GM10266 (cell line): ENCODE data around the gene CSTB.

Experiments
- DNase-seq: peaks from one replicate; pipeline ENCODE4 v3.0.0; 2012; ENCODE audit errors: extremely low spot score
- TF ChIP-seq, protein P1 (sequence below): IDR thresholded peaks from 2 replicates; pipeline ENCODE4 v1.5.1; 2012; ENCODE audit warnings: mild to moderate bottlenecking, low read depth; ENCODE audit not compliant: control insufficient read depth, insufficient read depth; ENCODE audit errors: missing control alignments

Gene CSTB

DNA sequence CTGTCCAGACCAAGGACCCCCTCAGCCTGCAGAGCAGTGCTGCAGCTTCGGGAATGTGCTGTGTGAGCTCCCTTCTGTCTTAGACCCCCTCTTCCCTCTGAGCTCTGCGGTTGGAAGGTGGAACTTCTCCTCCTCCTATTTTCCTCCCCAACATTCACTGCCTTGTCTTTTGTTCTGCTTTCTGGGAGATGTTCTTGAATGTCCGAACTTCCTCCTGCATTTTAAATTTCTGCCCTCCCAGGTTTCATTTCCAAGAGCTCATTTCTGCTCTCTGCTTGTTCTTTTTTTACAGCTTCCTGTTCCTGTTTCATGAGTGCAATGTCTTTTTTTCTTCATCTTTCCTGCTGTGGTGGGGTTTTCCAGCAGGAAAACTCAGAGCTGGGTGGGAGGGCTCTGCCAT is 42.6 kb upstream of the CSTB start:
- TF ChIP-seq, protein P1, sequence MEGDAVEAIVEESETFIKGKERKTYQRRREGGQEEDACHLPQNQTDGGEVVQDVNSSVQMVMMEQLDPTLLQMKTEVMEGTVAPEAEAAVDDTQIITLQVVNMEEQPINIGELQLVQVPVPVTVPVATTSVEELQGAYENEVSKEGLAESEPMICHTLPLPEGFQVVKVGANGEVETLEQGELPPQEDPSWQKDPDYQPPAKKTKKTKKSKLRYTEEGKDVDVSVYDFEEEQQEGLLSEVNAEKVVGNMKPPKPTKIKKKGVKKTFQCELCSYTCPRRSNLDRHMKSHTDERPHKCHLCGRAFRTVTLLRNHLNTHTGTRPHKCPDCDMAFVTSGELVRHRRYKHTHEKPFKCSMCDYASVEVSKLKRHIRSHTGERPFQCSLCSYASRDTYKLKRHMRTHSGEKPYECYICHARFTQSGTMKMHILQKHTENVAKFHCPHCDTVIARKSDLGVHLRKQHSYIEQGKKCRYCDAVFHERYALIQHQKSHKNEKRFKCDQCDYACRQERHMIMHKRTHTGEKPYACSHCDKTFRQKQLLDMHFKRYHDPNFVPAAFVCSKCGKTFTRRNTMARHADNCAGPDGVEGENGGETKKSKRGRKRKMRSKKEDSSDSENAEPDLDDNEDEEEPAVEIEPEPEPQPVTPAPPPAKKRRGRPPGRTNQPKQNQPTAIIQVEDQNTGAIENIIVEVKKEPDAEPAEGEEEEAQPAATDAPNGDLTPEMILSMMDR: no peak
- no peak for DNase-seq

DNA sequence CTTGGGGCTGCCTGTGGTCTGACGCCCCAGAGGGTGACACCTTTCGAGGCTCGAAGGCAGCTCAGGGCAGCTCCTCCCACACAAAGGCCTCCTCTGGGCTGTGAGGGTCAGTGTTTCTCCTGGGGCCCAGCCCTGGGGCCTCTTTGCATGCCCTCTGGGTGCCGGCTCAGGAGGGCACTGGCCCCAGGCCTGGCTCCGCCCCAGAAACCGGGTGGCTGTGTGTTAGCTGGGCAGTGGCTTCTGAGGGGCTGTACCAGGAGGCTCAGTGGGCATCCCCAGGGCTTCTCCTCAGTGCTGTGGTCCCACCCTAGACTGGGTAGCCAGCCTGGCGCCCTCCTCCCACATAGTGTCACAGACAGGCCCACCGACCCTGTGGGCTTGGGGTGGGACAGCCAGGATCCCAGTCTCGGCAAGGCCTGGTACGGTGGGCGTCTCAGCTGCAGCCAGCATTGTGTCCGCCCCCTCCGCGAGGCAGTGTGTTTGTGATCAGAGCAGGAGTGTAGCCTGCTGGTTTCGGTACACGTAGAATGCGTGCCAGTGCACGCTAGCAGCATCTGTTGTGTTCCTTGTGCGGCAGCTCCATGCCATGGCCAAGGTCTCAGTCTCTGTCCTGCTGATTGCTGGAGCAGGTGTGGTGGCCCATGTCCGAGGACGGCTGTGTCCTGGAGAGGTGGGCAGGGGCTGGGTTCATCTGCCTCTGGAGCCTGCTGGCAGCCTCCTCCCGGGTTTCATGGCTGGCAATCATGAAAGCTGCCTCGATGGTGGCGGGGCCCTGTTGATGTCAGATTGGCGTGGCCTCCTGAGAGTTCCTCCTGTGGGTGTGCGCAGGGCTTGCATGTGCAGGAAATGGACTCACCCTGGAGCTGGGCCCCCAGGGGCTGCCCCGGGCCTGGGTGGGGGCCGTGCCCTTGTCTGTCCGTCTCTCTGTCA is 41.3 kb upstream of the CSTB start:
- no peak for DNase-seq
- TF ChIP-seq, protein P1: no peak

DNA sequence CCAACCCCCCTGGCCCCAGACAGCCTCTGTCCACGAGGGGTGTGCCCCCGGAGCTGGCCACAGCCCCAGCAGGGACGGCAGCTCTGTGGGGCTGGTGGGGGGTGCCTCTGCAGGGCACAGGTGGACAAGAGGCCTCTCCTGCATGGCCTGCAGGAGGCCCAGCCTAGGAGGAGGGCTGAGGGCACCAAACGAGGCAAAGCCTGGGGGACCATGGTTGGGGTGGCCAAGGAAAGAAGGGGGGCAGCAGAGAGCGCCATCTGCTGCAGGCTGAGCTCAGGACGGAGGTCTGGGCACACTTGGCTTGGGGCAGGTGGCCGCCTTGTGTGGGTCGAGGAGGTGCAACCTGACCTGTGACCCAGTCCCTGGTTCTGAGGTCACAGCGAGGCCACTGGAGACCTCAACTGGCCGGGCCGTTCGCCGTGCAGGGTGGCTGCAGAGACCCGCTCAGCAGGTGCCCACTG is 40.5 kb upstream of the CSTB start:
- DNase-seq: no peak
- TF ChIP-seq, protein P1: peak; percentile 4

DNA sequence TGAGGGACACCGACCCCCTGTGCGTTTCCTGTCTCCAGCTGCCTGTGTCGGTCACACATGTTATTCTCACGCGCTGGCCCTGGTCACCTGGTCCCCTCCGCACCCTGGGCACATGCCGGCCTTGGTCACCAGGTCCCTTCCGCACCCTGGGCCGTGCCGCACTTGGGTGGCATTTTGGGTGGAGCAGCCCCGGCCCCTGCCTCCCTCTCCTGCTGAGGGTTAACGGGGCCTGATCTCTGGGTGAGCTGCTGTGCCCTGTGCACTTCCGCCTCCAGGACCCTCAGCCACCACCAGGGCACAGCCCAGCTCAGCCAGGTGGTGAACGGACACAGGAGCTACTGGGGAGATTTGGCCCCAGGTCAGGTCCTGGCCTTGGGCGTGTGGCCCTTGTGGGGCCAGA is 39.9 kb upstream of the CSTB start:
- no peak for DNase-seq
- TF ChIP-seq, protein P1: no peak

DNA sequence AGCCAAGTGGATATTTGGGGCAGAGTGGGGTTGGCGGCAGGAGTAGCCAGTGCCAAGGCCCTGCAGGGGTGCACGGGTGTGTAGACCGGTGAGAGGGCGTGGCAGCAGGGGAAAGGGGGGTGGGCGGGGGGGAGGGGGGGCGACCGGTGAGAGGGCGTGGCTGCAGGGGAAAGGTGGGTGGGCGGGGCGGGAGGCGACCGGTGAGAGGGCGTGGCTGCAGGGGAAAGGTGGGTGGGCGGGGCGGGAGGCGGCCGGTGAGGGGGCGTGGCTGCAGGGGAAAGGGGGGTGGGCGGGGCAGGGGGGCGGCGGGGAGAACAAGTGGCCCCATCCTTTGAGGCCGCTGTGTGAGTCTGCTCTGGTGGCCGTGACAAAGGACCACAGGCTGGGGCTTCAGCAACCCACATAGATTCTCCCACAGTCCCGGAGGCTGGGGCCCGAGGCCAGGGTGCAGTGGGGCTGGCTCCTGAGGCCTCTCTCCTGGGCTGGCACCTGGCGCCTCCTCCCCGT is 39.1 kb upstream of the CSTB start:
- no peak for DNase-seq
- TF ChIP-seq, protein P1: no peak

DNA sequence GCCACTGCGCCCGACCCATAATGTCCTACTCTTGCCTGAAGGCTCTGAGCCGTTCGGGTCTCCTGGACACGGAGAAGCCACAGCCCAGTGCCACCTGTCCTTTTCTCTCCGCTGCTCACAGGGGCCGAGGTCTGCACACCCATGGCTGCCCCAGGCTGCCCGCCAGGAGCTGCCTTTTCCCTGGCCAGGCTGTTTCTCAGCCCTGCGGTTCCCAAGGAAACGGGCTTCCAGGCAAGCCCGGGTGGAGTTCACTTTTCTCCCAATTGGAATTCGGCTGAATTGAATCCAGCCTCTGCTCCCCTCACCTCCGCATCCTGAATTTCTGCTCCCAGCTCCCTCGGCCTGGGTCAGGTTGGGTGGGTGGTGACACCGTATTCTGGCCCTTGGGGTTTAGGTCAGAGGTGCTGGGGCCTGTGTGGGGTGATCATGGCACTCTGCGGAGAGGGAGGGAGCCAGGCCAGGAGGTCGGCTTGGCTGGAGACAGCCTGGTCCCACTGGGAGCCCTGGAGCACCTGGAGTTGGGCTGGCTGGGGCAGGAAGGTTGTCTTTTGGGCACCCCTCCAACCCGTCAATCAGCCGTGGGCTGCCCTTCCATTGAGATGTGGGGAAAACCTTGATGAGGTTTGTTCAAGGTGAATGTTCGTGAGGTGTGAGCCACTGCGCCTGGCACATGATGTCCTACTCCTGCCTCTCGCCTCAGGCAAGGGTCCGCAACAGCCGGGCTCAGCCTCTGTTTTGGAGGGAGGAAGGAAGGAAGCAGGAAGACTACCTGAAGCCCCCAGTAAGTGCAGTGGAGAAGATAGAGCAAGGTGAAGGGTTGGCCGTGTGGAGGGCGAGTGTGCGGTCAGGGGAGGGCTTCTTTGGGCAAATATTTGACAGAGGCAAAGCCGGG is 38.4 kb upstream of the CSTB start:
- DNase-seq: no peak
- TF ChIP-seq, protein P1: no peak
